H7 (cell line): ENCODE measurements around the gene FLAD1. TPM values are rescaled to one million over a fixed set of nuclear protein-coding genes. Genes with fewer than 3 reads are reported as not detected.

Experiments used
- DNase-seq: peaks from one replicate; pipeline ENCODE4 v3.0.0; 2012
- H3K27me3 ChIP-seq: 2 replicates; pipeline ENCODE4 v1.6.0; 2011; ENCODE audit warnings: mild to moderate bottlenecking, low read length; ENCODE audit not compliant: control insufficient read depth, insufficient read depth
- H3K36me3 ChIP-seq: replicated peaks from 2 replicates; pipeline ENCODE4 v1.5.1; 2011; ENCODE audit warnings: low read length; ENCODE audit not compliant: control insufficient read depth, insufficient read depth
- H3K4me3 ChIP-seq: 2 replicates; pipeline ENCODE4 v1.5.1; 2011; ENCODE audit warnings: low read depth, mild to moderate bottlenecking, control low read depth, low read length, moderate library complexity; ENCODE audit not compliant: insufficient read depth
- total RNA-seq: library from RNA; depleted of rRNA; stranded (reverse); fragments of >200 nt; shearing (Covaris generic); gene quantifications from 2 replicates; pipeline ENCODE4 v1.2.3, GENCODE V29; 2014

FLAD1 gene
- total RNA-seq, 1 experiment from 2014 or later, result 177 TPM

- DNase-seq, result peak; percentile 55
- Histone ChIP-seq H3K36me3 (no peaks in the 10 kb centered on the region), H3K27me3 (peaks cover 2% of the 10 kb centered on the region; the same call in 1 of the 2 replicates), H3K4me3 (no peak overlapping the region)
Observed at GRCh38 chr1:155005076-155006011, 22.2 kb downstream of the FLAD1 start.

- peak; percentile 66 for DNase-seq
- peaks cover 2% of the 10 kb centered on the region; the same call in 1 of the 2 replicates for H3K27me3 ChIP-seq
- no peak overlapping the region for H3K4me3 ChIP-seq
- H3K36me3 ChIP-seq, result no peaks in the 10 kb centered on the region
Observed at GRCh38 chr1:155006601-155007101, 23.5 kb downstream of the FLAD1 start.

GRCh38 chr1:155007251-155007828 lies 24.2 kb downstream of the FLAD1 start:
- DNase-seq, result peak; percentile 43
- Histone ChIP-seq H3K4me3 (no peak overlapping the region), H3K36me3 (no peaks in the 10 kb centered on the region), H3K27me3 (peaks cover 2% of the 10 kb centered on the region; the same call in 1 of the 2 replicates)

- Histone ChIP-seq H3K27me3 (no peaks in the 10 kb centered on the region), H3K4me3 (no peak overlapping the region), H3K36me3 (no peaks in the 10 kb centered on the region)
- peak; percentile 84 for DNase-seq
Observed at GRCh38 chr1:155008015-155008941, 25.1 kb downstream of the FLAD1 start.

GRCh38 chr1:155009221-155009711 lies 26.1 kb downstream of the FLAD1 start:
- DNase-seq, result peak; percentile 51
- no peaks in the 10 kb centered on the region for H3K27me3 ChIP-seq
- H3K36me3 ChIP-seq, result peaks cover under 1% of the 10 kb centered on the region; the same call in 1 of the 2 replicates
- H3K4me3 ChIP-seq, result no peak overlapping the region

- Histone ChIP-seq H3K4me3 (no peak overlapping the region), H3K36me3 (peaks cover 2% of the 10 kb centered on the region; the same call in 1 of the 2 replicates), H3K27me3 (no peaks in the 10 kb centered on the region)
- DNase-seq, result no peak
Observed at GRCh38 chr1:155009742-155010141, 26.6 kb downstream of the FLAD1 start.

GRCh38 chr1:155010211-155010918 lies 27.2 kb downstream of the FLAD1 start:
- Histone ChIP-seq H3K27me3 (no peaks in the 10 kb centered on the region), H3K4me3 (no peak overlapping the region), H3K36me3 (peaks cover 4% of the 10 kb centered on the region; the same call in 1 of the 2 replicates)
- no peak for DNase-seq

GRCh38 chr1:155011004-155011416 lies 27.9 kb downstream of the FLAD1 start:
- Histone ChIP-seq H3K4me3 (no peak overlapping the region), H3K27me3 (no peaks in the 10 kb centered on the region)
- DNase-seq, result peak; percentile 50

GRCh38 chr1:155011437-155012025 lies 28.4 kb downstream of the FLAD1 start:
- no peak for DNase-seq
- no peak overlapping the region for H3K4me3 ChIP-seq
- no peaks in the 10 kb centered on the region for H3K27me3 ChIP-seq
- peaks cover 5% of the 10 kb centered on the region for H3K36me3 ChIP-seq

More at GRCh38 chr1:155011004-155011416, 27.9 kb downstream of the FLAD1 start:
- peaks cover 4% of the 10 kb centered on the region for H3K36me3 ChIP-seq

GRCh38 chr1:155012026-155012546 lies 28.9 kb downstream of the FLAD1 start:
- peak; percentile 97 for DNase-seq
- H3K4me3 ChIP-seq, result no peak overlapping the region
- peaks cover 7% of the 10 kb centered on the region for H3K36me3 ChIP-seq
- H3K27me3 ChIP-seq, result no peaks in the 10 kb centered on the region

- Histone ChIP-seq H3K36me3 (peaks cover 7% of the 10 kb centered on the region), H3K27me3 (no peaks in the 10 kb centered on the region), H3K4me3 (no peak overlapping the region)
Observed at GRCh38 chr1:155012776-155013602, 29.8 kb downstream of the FLAD1 start.

GRCh38 chr1:155013632-155014031 lies 30.5 kb downstream of the FLAD1 start:
- no peak for DNase-seq
- Histone ChIP-seq H3K36me3 (peaks cover 7% of the 10 kb centered on the region), H3K4me3 (no peak overlapping the region), H3K27me3 (no peaks in the 10 kb centered on the region)

More at GRCh38 chr1:155012776-155013602, 29.8 kb downstream of the FLAD1 start:
- DNase-seq, result no peak
